A549 (cell line): ENCODE results near the gene ASPN.

Experiments used
- KDM1A ChIP-seq: fragments of 200-600 bp; sonication (generic); IDR thresholded peaks from 2 replicates; pipeline ENCODE4 v1.6.1; 2016; ENCODE audit warnings: low read depth, mild to moderate bottlenecking
- MAFK ChIP-seq: fragments of 450-650 bp; IDR thresholded peaks from 2 replicates; pipeline ENCODE4 v1.6.1; 2014; ENCODE audit not compliant: partially characterized antibody
- TF ChIP-seq, protein P1 (sequence below): fragments of >200 bp; sonication (Bioruptor Twin); formaldehyde crosslinking; IDR thresholded peaks from 3 replicates; pipeline ENCODE4 v1.5.1; 2016

DNA sequence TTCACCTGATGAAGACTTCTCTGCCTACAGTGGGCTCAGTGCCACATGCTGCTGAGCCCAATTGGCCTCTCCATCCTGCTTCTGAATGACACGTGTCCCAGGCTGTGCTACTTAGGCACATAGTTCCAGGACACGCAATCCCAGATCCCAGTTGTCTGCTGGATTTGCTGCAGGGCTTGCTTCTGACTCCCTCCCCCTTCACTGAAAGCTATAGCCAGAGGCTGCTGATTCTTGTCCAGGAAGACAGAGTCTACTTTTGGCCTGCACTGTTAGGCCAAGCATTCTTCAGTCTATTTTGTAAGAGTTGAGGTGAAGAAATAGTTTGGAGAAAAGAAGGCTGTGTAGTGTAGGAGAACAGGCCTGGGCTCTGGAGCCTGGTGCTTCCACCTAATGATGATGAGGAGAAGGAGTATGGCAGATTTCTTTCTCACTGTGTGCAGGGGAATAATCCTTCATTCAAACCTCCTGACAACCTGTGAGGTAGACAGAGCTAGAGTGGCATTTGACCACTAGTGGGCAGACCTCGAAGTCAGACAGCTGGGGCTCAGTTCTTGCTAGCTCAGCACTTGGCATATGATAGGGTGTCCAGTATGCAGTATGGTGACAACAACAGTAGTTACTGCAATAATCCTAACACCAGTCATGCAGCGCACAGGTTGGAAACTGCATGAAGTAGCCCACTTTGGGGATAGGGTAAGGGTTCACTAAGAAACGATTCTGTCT lies 19.5 kb upstream of the ASPN start:
- TF ChIP-seq, protein P1, sequence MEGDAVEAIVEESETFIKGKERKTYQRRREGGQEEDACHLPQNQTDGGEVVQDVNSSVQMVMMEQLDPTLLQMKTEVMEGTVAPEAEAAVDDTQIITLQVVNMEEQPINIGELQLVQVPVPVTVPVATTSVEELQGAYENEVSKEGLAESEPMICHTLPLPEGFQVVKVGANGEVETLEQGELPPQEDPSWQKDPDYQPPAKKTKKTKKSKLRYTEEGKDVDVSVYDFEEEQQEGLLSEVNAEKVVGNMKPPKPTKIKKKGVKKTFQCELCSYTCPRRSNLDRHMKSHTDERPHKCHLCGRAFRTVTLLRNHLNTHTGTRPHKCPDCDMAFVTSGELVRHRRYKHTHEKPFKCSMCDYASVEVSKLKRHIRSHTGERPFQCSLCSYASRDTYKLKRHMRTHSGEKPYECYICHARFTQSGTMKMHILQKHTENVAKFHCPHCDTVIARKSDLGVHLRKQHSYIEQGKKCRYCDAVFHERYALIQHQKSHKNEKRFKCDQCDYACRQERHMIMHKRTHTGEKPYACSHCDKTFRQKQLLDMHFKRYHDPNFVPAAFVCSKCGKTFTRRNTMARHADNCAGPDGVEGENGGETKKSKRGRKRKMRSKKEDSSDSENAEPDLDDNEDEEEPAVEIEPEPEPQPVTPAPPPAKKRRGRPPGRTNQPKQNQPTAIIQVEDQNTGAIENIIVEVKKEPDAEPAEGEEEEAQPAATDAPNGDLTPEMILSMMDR: peak; percentile 54
- no peak for TF ChIP-seq KDM1A
- TF ChIP-seq MAFK: peak; percentile 98
